Measurements from ENCODE around the gene PPP1R12B.
"Not testable (repeated sequence)": the region's sequence is repeated elsewhere in the genome, so short reads cannot be mapped to it uniquely, and the experiment has no call there.

DNA sequence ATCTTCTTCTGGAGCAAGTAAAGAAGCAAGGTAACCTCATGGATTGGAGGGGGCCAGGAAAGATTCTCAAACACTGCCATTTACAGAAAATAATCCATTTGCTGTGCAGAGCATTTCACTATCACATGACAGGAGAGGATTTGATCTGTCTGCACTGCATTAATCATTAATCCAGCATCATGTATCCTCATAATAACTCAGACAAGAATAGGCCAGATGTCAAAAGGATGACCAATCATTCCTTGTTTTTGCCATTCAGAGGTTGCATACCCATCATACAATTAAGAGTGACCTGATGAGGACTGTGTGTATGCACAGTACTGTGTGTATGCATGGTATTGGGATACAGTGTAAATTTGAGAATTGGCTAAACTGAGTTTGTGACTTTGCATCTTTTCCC lies 74.2 kb downstream of the PPP1R12B start:
- TF ChIP-seq, protein P1, sequence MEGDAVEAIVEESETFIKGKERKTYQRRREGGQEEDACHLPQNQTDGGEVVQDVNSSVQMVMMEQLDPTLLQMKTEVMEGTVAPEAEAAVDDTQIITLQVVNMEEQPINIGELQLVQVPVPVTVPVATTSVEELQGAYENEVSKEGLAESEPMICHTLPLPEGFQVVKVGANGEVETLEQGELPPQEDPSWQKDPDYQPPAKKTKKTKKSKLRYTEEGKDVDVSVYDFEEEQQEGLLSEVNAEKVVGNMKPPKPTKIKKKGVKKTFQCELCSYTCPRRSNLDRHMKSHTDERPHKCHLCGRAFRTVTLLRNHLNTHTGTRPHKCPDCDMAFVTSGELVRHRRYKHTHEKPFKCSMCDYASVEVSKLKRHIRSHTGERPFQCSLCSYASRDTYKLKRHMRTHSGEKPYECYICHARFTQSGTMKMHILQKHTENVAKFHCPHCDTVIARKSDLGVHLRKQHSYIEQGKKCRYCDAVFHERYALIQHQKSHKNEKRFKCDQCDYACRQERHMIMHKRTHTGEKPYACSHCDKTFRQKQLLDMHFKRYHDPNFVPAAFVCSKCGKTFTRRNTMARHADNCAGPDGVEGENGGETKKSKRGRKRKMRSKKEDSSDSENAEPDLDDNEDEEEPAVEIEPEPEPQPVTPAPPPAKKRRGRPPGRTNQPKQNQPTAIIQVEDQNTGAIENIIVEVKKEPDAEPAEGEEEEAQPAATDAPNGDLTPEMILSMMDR (IDR thresholded peaks at IDR 0.05; ENCODE audit: low read depth, low read length, poor library complexity, severe bottlenecking) = not testable (repeated sequence)
- TF ChIP-seq EZH2phosphoT487 (IDR thresholded peaks at IDR 0.05; ENCODE audit: borderline replicate concordance, low read length) = not testable (repeated sequence)
